Transverse colon (tissue), 4 donors: ENCODE measurements around the gene NTRK2. TPM values are rescaled to one million over a fixed set of nuclear protein-coding genes. Genes with fewer than 3 reads are reported as not detected.

ENCODE experiments used
- DNase-seq: peaks from one replicate; pipeline ENCODE4 v3.0.0-alpha.2; 2019
- H3K27ac ChIP-seq, 4 donors: fragments of 200-600 bp; sonication (generic); 2 replicates each; pipeline ENCODE4 v1.5.1; 2016 to 2018; ENCODE audit warnings: inconsistent platforms in 4 of 4
- H3K27me3 ChIP-seq: fragments of 200-600 bp; sonication (generic); 2 replicates; pipeline ENCODE4 v1.5.1; 2017; ENCODE audit warnings: inconsistent platforms
- H3K36me3 ChIP-seq, 4 donors: fragments of 200-600 bp; sonication (generic); 2 replicates each; pipeline ENCODE4 v1.5.1; 2017 to 2019; ENCODE audit warnings: inconsistent platforms in 4 of 4
- H3K4me1 ChIP-seq, 4 donors: fragments of 200-600 bp; sonication (generic); 2 replicates each; pipeline ENCODE4 v1.5.1; 2017 to 2020; ENCODE audit warnings: inconsistent platforms in 4 of 4
- H3K4me3 ChIP-seq, 4 donors: fragments of 200-600 bp; sonication (generic); 1 replicate in 1 of 4; 2 replicates in 3 of 4; pipeline versions ENCODE4 v1.5.1 to v1.6.1; 2017 to 2019; ENCODE audit warnings: inconsistent platforms in 4 of 4
- H3K9me3 ChIP-seq, 2 donors: fragments of 200-600 bp; sonication (generic); 2 replicates each; pipeline ENCODE4 v1.5.1; 2017 to 2019; ENCODE audit warnings: inconsistent platforms in 2 of 2
- EP300 ChIP-seq: sonication (generic); formaldehyde crosslinking; IDR thresholded peaks from one replicate; pipeline ENCODE4 v1.6.1; 2017; ENCODE audit warnings: antibody characterized with exemption, low read depth
- POLR2A ChIP-seq: fragments of 450-650 bp; IDR thresholded peaks from one replicate; pipeline ENCODE4 v1.6.1; 2016; ENCODE audit warnings: antibody characterized with exemption, mild to moderate bottlenecking, moderate library complexity
- POLR2AphosphoS5 ChIP-seq, 3 donors: sonication (generic); formaldehyde crosslinking; IDR thresholded peaks; one replicate each; pipeline ENCODE4 v1.6.1; 2016; ENCODE audit warnings: antibody characterized with exemption in 3 of 3
- WGBS, 2 donors: methylation state at CpG; one replicate each; pipeline ENCODE4 v1.1.5; 2018; ENCODE audit warnings: low coverage in 1 of 2; 5-methylcytosine and 5-hydroxymethylcytosine counted together
- in situ Hi-C, 4 donors: fragments of 200-750 bp; cut with MboI; loops; one replicate each; pipeline versions ENCODE4 v1.15.0 to v1.15.1; 2017; ENCODE audit warnings: low sequenced_read_pairs in 3 of 4, low pct_ligation_motif_present in 1 of 4, low pct_unique_long_range_greater_than_20kb in 1 of 4
- intact Hi-C: fragments of 100-400 bp; cut with DNase I; formaldehyde crosslinking; loops from one replicate; pipeline ENCODE4 v1.15.1; 2023; ENCODE audit warnings: low total_unique reads
- total RNA-seq, 4 donors: library from RNA; depleted of rRNA; stranded (reverse); fragments of >200 nt; gene quantifications; one replicate each; pipeline ENCODE4 v1.1.0, GENCODE V29; 2016
- TF ChIP-seq, protein P1 (sequence below), 5 experiments: fragments of 200-600 bp in 3 of 5; fragments of 450-650 bp in 2 of 5; sonication (generic) in 3 of 5; IDR thresholded peaks; 1 replicate in 2 of 5; 2 replicates in 3 of 5; pipeline ENCODE4 v1.5.1; 2016 to 2017; ENCODE audit warnings: antibody characterized with exemption in 5 of 5, inconsistent platforms in 3 of 5, mild to moderate bottlenecking in 2 of 5, moderate library complexity in 1 of 5

Gene NTRK2
- total RNA-seq, 4 donors from 2014 or later = 2.2 to 10.1 (median 6.4) TPM

DNA sequence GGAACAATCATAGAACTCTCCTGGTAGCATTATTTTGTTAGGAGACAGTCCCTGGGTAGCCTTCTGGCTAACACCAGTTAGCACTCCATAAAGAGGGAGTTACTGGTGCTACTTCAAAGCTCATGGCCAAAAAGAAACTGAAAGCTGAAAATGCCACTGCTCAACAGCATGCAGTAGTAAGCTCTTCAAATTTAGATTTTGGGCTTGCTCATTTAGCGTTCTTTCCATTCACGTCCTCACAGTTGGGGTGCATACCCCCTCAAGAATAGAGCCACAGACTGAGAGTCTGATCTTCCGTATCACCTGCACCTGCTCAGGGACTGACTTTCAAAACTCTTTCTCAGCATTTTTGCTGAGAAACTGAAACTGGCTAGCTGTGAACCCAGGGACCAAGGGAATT, 24.7 kb downstream of the NTRK2 start:
- peaks cover 0 to 4% (median 0%) of the 10 kb centered on the region in 4 donors for H3K4me1 ChIP-seq
- 65 to 71% methylated on average over 3 of the region's 3 CpGs for WGBS, 2 donors
- in situ Hi-C loops (loop anchor here (10.0 to 25.0 kb wide), 6 partner anchors 251 to 918 kb away; no protein-coding TSS in a partner anchor), intact Hi-C loops (no loop called here)
- no peaks in the 10 kb centered on the region for H3K36me3 ChIP-seq
- no peaks in the 10 kb centered on the region for H3K9me3 ChIP-seq
- H3K27ac ChIP-seq = no peak overlapping the region
- no peak for TF ChIP-seq POLR2A
- TF ChIP-seq, protein P1, sequence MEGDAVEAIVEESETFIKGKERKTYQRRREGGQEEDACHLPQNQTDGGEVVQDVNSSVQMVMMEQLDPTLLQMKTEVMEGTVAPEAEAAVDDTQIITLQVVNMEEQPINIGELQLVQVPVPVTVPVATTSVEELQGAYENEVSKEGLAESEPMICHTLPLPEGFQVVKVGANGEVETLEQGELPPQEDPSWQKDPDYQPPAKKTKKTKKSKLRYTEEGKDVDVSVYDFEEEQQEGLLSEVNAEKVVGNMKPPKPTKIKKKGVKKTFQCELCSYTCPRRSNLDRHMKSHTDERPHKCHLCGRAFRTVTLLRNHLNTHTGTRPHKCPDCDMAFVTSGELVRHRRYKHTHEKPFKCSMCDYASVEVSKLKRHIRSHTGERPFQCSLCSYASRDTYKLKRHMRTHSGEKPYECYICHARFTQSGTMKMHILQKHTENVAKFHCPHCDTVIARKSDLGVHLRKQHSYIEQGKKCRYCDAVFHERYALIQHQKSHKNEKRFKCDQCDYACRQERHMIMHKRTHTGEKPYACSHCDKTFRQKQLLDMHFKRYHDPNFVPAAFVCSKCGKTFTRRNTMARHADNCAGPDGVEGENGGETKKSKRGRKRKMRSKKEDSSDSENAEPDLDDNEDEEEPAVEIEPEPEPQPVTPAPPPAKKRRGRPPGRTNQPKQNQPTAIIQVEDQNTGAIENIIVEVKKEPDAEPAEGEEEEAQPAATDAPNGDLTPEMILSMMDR (IDR thresholded peaks at IDR 0.05) = no peak
- no peak for TF ChIP-seq POLR2AphosphoS5 (IDR thresholded peaks at IDR 0.05)
- no peak for TF ChIP-seq EP300
- H3K4me3 ChIP-seq = no peak overlapping the region
- no peak for DNase-seq
- no peaks in the 10 kb centered on the region for H3K27me3 ChIP-seq

DNA sequence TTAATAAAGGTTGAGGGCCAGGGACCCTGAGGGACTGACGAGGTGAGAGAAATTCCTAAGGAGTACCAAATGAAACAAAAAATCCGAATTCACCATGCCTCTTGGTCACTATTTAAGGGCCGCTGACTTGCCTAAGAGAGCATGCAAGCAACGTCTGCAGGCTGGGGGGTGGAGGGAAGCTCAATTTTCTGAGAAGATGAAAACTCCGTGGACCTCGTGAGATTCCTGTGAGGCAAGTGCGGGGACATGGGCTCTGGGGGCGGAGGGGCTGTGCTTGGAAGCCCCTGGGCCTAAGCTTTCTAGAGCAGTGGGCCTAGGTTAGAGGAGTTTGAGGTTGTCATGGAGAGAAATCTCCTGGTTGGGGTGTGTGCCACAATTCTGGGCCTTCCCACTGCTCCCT, 27.5 kb downstream of the NTRK2 start:
- in situ Hi-C loops = loop anchor here (10.0 to 25.0 kb wide), 6 partner anchors 248 to 915 kb away; no protein-coding TSS in a partner anchor
- no peaks in the 10 kb centered on the region for H3K9me3 ChIP-seq
- H3K27me3 ChIP-seq = no peaks in the 10 kb centered on the region
- H3K36me3 ChIP-seq = no peaks in the 10 kb centered on the region
- no peak overlapping the region for H3K4me3 ChIP-seq
- no peak for DNase-seq
- peaks cover 0 to 4% (median 0%) of the 10 kb centered on the region in 4 donors for H3K4me1 ChIP-seq
- TF ChIP-seq, protein P1 (IDR thresholded peaks at IDR 0.05) = no peak
- TF ChIP-seq POLR2AphosphoS5 (IDR thresholded peaks at IDR 0.05) (no peak), EP300 (no peak), POLR2A (no peak)
- no peak overlapping the region for H3K27ac ChIP-seq
- 84 to 94% methylated on average over 3 to 8 of the region's 8 CpGs for WGBS, 2 donors
- intact Hi-C loops = no loop called here

DNA sequence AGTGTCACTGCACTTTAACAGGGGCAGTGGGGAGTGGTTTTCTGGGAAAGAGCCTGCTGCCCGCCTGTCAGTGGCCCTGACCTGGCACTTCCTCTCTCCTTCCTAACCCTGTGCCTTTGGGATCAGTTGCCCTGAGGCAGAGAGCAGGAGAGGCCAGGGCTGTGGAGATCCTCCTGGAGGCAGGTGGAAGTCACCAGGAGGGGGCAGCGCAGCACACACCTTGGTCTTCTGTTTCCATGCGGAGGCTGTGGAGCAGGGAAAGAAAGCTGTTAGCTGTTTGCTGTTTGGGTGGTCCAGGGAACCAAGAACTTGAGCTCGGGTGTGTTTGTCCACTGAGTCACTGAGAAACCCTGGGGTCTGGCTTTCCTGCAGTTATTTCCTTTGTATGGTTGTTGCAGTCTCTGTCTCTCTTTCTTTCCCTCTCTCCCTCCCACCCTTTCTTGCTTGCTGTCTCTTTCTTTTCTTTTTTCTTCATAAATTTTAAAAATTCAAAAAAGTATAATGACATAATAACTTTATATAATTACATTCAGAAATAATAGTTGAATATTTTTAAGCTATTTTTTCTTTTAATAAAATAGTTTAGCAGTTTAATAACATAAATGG, 28.1 kb downstream of the NTRK2 start:
- Histone ChIP-seq H3K4me1 (peaks cover 0 to 4% (median 0%) of the 10 kb centered on the region in 4 donors), H3K36me3 (no peaks in the 10 kb centered on the region), H3K9me3 (no peaks in the 10 kb centered on the region), H3K27ac (no peak overlapping the region), H3K4me3 (no peak overlapping the region), H3K27me3 (no peaks in the 10 kb centered on the region)
- peak; percentile 85 for DNase-seq
- intact Hi-C loops = no loop called here
- in situ Hi-C loops = loop anchor here (10.0 to 25.0 kb wide), 6 partner anchors 247 to 915 kb away; no protein-coding TSS in a partner anchor
- TF ChIP-seq, protein P1 (IDR thresholded peaks at IDR 0.05) = peak; percentile 51 to 84 (median 68)
- TF ChIP-seq POLR2A = no peak
- 17 to 20% methylated on average over 1 to 4 of the region's 4 CpGs for WGBS, 2 donors

GRCh38 chr9:84698323-84698722, 28.8 kb downstream of the NTRK2 start:
- Histone ChIP-seq H3K4me3 (no peak overlapping the region), H3K36me3 (no peaks in the 10 kb centered on the region), H3K27me3 (no peaks in the 10 kb centered on the region), H3K9me3 (no peaks in the 10 kb centered on the region), H3K4me1 (peaks cover 0 to 4% (median 0%) of the 10 kb centered on the region in 4 donors), H3K27ac (no peak overlapping the region)
- in situ Hi-C loops (loop anchor here (10.0 to 25.0 kb wide), 6 partner anchors 246 to 914 kb away; no protein-coding TSS in a partner anchor), intact Hi-C loops (no loop called here)
- TF ChIP-seq POLR2A (no peak), POLR2AphosphoS5 (IDR thresholded peaks at IDR 0.05) (no peak), EP300 (no peak)
- TF ChIP-seq, protein P1 (IDR thresholded peaks at IDR 0.05) = no peak
- WGBS, 2 donors = 90 to 94% methylated on average over 2 of the region's 2 CpGs
- DNase-seq = no peak
